Subcutaneous adipose tissue (tissue), 4 donors: Measurements from ENCODE around the gene LYPD6B. TPM values are rescaled to one million over a fixed set of nuclear protein-coding genes. Genes with fewer than 3 reads are reported as not detected.

Source experiments
- total RNA-seq, 4 donors: library from RNA; depleted of rRNA; stranded (reverse); fragments of >200 nt; gene quantifications; one replicate each; pipeline ENCODE4 v1.1.0, GENCODE V29; 2016
- TF ChIP-seq, protein P1 (sequence below): fragments of 450-650 bp; IDR thresholded peaks from one replicate; pipeline ENCODE4 v1.5.1; 2016; ENCODE audit warnings: low read depth, mild to moderate bottlenecking, control low read depth, antibody characterized with exemption, moderate library complexity

LYPD6B gene
- total RNA-seq, 4 donors from 2014 or later: not detected

DNA sequence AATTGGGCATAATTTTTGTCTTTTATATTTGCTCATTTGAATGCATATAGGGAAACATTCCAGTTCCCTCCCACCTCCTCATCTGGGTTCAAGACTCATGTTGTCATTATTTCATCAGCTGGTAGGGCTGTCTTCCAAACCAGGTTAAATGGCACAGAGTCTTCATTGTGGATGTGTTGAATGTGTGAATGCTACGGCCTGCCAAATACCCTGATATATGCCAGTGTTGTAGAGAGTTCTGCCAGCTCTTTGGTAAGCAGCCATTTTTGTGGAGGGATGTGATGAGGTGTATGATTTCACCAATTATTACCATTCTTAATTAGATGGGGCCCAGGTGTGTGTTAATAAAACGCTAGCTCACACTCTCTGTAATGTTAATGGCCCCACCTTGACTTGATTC, 121.7 kb downstream of the LYPD6B start:
- TF ChIP-seq, protein P1, sequence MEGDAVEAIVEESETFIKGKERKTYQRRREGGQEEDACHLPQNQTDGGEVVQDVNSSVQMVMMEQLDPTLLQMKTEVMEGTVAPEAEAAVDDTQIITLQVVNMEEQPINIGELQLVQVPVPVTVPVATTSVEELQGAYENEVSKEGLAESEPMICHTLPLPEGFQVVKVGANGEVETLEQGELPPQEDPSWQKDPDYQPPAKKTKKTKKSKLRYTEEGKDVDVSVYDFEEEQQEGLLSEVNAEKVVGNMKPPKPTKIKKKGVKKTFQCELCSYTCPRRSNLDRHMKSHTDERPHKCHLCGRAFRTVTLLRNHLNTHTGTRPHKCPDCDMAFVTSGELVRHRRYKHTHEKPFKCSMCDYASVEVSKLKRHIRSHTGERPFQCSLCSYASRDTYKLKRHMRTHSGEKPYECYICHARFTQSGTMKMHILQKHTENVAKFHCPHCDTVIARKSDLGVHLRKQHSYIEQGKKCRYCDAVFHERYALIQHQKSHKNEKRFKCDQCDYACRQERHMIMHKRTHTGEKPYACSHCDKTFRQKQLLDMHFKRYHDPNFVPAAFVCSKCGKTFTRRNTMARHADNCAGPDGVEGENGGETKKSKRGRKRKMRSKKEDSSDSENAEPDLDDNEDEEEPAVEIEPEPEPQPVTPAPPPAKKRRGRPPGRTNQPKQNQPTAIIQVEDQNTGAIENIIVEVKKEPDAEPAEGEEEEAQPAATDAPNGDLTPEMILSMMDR: no peak

DNA sequence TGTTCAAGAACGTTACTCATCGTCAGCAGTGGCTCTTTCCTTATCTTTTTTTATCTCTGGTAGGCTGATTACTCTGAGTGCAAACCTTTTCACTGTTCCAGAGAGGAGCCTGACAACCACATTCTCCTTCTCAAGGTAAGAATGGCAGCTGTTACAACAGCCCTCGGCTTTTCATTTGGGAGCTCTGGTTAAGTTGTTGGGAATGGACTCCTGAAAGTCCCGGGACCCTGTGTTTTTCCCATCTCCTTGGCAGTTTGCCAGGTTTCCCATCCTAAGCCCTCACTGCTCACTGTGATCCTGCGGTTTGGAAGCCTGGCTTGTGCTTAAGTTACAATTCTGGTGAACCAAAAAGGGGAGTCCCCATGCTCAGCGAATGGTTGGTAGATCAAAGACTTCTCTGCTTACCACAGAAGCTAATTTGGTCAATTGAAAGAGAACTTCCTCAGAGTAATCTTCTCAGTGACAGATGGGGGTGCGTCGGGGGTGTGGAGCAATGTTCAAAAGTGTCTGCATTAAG, 122.3 kb downstream of the LYPD6B start:
- TF ChIP-seq, protein P1: no peak

DNA sequence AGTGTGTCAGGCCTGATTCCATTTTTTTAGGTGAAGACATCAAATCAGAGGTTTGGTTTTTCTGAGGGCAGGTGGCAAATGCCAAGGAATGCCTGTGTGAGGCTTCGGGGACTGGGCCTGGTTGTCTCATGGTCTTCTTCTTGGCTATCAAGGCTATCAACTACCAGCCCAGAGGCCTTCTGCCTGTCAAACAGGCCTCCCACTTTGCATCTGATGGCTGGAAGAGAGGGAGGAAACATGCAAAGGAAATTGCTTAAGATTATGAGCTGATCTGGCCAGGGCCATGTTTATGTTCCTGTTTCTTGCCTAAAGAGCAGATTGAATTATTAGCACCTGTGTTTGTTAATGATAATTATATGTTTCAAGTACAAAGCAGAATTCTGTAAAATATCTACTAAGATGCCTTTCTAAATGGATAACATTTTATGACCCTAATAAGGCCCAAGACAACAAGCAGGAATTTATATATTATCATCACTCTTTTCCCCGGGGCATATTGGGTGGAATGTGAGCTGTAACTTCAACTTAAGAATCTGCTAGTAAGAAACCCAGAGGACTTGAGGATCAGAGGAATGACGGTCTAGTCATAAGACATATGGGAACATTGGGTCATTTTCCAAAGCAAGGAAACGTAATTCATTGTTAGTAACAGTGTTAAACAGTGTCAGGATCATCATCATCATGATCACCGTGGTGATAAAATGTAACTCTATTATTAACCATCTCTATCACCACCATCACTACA, 123.2 kb downstream of the LYPD6B start:
- TF ChIP-seq, protein P1: no peak

DNA sequence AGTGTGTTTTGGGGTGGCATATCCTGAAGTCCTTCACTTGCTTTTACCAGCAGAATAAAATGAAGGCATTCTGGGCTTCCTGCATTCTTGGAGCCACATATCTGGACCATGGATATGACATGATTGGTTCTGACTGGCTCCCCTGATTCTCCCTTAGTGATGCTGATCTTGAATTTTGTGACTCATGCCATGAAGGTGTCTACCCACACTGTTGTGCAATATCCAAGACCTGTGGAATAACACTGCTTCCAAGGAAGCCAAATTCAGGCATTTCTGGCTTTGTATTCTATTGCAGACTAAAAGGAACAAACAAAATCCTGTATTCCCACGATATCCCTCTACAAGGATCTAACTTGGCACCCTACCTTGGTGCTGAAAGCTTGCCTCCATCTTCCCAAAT, 125.8 kb downstream of the LYPD6B start:
- TF ChIP-seq, protein P1: no peak

DNA sequence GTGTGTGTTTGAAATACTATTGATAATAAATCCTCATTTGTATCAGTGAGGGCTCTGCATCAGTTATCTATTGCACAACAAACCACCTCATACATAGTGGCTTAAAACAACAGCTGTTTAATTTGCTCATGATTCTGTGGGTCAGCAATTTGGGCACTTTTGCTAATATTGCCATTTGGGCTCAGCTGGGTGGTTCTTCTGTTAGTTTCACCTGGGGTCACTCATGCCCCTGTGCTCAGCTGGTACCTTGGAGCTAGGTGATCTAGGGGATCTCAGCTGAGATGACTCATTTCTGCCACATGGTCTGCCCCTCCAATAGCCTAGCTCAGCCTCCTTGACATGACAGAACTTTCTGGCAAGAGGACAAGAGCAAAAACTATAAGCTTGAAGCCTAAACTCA, 126.3 kb downstream of the LYPD6B start:
- TF ChIP-seq, protein P1: no peak

DNA sequence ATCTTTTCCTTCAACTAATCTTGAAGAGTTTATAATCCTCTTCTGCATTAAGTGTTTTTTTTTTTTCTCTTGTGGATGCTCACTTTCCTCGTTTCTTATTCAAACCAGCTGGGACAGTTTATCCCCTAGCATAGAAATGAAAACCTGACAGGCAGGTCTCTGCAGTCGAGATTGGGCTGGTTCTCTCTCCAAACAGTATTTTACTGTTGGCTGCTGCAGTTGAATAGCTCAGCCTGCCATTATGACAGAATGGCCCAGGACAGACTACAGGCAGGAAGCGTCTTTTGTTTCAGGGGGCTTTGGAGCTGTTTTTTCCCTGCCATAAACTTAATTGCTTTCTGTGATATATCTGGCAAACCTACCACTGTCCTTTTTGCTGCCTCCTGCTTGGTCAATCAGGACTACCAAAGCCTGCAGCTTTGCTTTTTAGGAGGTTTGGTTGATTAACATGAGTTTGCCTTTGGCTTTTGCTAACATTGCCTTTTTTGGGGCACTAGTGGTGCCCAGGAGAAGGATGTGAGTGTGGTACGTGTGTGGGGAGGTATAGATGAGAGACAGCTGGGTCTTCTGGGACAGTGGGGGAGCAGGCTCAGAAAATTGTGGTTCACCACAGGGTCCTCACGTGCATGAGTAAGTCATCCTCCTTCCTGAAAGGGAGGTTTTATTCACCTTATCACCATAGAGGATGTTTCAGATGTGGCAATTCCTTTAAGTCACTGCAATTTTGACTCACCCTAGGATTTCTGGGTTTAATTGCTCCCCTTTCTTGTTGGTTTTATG, 128.7 kb downstream of the LYPD6B start:
- TF ChIP-seq, protein P1: no peak

DNA sequence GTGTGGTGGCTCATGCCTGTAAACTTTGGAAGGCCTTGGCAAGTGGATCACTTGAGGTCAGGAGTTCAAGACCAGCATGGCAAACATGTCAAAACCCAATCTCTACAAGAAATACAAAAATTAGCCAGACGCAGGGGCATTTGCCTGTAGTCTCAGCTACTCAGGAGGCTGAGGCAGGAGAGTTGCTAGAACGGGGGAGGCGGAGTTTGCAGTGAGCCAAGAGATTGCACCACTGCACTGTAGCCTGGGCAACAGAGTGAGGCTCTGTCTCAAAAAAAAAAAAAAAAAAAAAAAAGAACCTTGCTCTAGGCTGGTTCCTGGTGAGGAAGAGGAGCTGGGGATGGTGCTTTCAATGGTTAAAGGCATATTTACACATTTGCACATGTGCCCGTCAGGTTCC, 129.4 kb downstream of the LYPD6B start:
- TF ChIP-seq, protein P1: no peak
